Renal cortex interstitium (tissue), 11 donors: ENCODE measurements around the gene BTLA. TPM values are rescaled to one million over a fixed set of nuclear protein-coding genes. Genes with fewer than 3 reads are reported as not detected.
"Not testable (repeated sequence)": the region's sequence is repeated elsewhere in the genome, so short reads cannot be mapped to it uniquely, and the experiment has no call there.

ENCODE experiments used
- DNase-seq, 11 donors: peaks; one replicate each; pipeline ENCODE4 v3.0.0-alpha.2; 2013; ENCODE audit warnings: low read depth in 9 of 11, low spot score in 4 of 11; ENCODE audit errors: extremely low read depth in 1 of 11
- polyA plus RNA-seq, 3 donors: library from polyadenylated mRNA; unstranded; fragments of 120-200 nt; gene quantifications; one replicate each; pipeline ENCODE4 v1.2.1, GENCODE V29; 2013; ENCODE audit not compliant: insufficient read length in 3 of 3

BTLA gene
- polyA plus RNA-seq, 3 donors, result 0.40 to 0.72 (median 0.62) TPM

DNA sequence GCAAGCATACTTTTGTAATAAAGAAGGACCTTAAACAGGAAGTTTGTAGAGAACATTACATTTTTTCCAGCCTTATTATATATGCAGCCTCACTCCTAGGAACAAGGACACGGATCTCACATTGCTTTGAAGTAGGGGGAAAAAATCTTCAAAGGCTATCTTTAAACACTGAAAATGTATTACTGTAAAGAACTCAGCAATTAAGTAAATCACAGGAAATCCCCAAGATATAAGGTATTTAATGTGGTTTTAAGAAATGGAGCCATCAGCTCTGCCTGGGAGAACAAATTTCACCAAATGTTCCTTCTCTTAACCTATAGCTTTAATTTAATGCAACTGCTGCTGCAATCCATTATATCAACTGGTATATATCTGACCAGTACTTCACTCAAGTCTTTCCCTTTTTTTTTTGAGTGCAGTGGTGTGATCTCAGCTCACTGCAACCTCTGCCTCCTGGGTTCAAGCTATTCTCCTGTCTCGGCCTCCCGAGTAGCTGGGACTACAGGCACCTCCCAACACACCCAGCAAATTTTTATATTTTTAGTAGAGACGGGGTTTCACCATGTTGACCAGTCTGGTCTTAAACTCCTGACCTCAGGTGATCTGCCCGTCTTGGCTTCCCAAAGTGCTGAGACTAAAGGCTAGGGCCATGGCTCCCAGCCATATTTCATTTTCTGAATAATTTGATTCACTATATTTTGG, 2.8 kb downstream of the BTLA start:
- DNase-seq, result no peak

GRCh38 chr3:112494448-112494767, 4.9 kb downstream of the BTLA start:
- DNase-seq, result not testable (repeated sequence)

- DNase-seq, result no peak
Measured at GRCh38 chr3:112492124-112492523, 7.1 kb downstream of the BTLA start.

DNA sequence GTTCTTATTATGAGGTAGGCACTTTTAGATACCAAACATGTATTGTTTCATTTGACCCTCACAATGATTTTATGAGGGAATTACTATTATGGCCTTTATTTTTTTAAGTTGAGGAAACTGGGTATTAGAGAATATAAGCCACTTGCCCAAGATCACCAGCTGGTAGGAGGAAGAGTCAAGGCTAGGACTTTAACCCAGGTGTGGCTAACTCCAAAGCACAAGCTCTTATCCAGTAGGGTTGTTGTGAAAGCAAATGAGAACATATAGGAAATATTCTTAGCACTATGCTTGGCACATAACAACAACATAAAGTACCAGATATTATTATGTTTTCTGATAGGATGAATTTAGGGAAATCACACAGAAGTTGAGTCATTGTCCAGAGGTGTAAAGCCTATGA, 7.9 kb downstream of the BTLA start:
- DNase-seq, result no peak

DNA sequence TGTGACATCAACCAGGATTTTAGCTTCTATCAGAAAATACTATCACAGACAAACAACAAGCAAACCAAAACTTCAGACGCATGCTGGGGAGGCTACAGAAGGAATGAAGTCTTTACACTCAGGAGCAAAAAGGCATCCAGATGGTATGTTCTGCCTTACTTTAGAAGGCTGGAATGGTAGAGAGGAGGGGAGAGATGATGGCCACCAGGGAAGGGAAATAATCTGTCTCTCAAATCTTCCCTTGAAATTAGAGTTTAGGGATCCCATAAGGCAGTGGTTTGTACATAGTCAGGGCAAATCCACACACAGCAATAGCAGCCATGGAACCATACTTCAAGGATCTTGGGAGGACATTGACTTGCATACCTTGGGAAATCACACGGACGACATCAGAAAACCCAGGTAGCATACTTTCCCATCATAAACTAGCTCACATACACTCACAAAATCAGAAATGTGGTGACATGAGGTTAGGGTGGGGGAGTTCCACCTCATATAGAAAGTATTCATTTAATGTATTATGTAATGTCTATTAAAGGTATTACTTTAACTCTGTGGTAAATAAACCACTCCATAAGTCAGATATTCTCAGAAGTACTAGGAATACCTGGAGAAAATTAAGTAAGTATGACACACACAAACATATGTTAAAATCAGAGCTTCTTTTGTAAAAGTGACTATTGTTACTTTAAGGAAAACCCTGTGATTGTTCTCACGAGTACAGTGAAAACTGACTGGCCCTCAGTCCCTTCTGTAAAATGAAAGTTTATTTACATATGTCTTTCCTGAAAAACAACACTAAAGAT, 9.4 kb downstream of the BTLA start:
- no peak for DNase-seq

- no peak for DNase-seq
Measured at GRCh38 chr3:112486811-112487505, 12.3 kb downstream of the BTLA start.

GRCh38 chr3:112484352-112484751, 14.9 kb downstream of the BTLA start:
- DNase-seq, result no peak

GRCh38 chr3:112482675-112483074, 16.6 kb downstream of the BTLA start:
- no peak for DNase-seq

DNA sequence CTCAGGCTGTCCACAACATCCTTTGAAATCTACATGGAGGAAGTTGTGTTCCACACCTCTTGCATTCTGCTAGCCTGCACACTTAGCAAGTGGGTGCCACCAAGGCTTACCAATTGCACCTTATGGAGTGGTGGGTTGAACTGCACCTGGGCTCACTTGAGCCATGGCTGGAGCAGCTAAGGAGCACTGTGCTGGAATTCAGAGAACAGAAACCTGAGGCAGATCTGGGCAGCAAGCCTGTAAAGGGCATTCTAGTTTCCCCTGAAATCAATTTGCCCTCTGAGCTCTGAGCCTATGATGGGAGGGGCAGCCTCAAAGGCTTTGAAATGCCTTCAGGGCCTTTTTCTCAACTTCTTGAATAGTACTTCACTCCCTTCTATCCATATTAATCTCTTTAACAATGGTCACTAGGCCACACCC, 18.0 kb downstream of the BTLA start:
- no peak for DNase-seq

- DNase-seq, result no peak
Measured at GRCh38 chr3:112477891-112478290, 21.4 kb downstream of the BTLA start.

DNA sequence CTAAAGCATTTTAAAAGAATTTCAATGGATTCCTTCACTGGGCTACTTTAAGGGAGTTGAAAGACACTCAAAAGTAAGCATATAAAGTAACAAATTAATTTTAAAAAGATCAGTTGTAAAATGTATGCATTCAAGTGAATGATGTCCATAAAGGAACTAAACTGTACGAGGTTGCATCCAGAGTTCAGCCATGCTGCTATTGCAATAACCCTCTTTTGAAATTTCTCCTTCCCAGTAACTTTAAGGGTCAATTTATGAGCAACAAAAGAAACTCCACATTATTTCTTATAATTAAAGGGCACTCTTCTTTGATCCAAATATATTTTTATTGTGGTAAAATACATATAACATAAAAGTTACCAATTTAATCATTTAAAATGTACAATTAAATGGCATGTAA, 22.9 kb downstream of the BTLA start:
- DNase-seq, result no peak

DNA sequence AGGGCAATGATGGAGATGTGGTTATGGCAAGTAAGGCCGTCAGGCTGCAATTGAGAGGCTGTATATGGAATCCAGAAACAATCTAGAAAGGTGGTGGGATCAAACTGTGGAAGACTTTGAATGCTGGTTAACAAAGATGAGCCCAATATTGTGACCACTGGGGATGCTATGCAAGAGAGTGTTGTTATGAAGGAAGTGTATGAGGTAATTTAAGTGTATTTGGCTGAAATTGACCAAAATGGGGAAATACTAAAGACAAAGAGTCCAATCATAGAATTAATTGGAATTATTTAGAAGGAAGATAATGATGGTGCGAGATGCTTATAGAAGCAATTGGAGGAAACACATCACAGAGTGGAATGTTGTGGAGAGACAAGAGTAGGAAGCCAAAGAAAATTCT, 24.5 kb downstream of the BTLA start:
- DNase-seq, result no peak

- DNase-seq, result no peak
Measured at GRCh38 chr3:112472691-112473090, 26.6 kb downstream of the BTLA start.

DNA sequence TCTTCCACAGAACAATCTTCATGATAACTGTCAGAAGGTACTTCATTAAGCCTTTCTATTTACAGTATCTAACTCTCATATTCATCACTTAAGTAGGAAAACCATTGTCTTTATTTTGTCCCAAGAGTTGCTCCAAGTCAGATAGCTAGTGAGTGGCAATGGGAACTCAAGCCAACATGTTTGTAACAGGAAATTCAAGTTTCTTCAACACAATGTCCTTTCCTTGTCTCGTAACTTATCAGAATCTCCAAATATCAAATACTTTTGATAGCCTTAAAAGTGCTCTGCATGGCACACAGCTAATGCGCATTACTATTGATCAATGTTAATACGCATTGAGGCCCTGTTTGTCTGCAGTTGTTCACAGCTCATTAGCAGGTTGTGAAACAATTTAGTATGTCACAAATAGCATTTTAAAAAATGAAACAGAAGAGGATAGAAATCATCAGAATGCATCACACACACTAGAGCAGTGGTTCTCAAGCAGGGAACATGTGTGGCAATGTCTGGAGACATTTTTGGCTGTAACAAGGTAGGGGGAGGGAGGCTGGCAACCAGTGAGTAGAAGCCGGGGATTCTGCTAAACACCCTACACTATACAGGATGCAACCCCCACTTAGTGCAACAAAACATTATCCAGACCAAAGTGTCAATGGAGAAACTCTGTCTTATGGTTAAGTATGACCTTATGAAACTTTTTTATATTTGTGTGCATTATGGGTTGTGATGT, 27.5 kb downstream of the BTLA start:
- no peak for DNase-seq

DNA sequence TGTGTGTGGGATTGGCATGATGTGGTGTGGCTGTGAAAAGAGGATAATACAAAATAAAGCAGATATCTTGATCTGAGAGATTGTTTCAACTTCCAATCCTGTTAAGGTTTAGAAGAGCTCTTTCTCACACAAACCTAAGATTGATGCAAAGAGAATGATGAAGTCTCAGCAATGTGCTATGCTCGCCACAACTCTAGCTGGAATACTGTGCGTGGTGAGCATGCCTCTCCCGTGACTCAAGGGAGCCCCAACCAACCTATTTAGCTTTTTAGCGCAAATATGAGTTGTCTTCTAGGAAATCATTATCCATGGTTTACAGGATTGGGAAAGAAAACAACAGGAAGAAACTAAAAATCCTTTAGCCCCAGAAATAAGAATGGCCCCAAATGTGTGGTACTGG, 28.5 kb downstream of the BTLA start:
- no peak for DNase-seq

GRCh38 chr3:112469671-112470070, 29.6 kb downstream of the BTLA start:
- DNase-seq, result no peak

GRCh38 chr3:112467539-112467938, 31.7 kb downstream of the BTLA start:
- DNase-seq, result no peak

DNA sequence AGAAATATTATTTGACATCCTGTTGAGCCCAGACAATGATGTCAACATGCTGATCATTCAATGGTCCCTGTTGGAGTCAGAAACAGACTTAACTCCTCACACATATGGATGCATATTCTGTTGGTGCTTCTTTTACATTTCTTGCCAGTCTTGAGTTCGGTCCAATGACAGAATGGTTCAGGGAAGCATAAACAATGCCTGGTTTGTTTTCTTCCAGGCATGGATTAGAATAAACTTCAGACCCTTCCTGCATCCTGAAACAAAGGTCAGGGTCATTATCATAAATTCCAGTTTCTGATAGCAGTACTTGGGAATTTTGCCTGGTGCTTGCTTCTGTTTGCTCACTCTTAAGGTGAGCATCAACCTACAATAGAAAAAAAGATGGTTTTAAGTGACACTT, 33.3 kb downstream of the BTLA start:
- no peak for DNase-seq

DNA sequence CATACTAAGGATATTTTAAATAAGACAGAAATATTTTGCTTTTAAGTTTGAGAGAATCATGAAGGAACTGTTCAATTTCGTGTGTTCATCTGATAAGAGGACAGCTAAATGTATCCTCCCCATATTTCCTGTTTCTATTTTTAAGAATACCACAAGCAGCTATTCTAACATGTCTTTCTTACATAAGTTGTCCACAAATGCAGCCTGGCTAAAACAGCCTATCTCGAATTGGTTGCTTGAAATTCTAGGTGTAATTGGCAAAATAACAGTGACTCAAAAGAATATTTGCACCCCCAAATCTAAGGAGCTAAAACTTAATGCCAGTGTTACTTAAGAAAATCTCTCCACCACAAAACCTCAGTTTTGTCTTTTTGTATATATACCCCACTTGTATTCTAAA, 35.0 kb downstream of the BTLA start:
- no peak for DNase-seq

- DNase-seq, result no peak
Measured at GRCh38 chr3:112463250-112463649, 36.0 kb downstream of the BTLA start.
